Mesenchymal stem cell (in vitro differentiated cells and primary cell): ENCODE measurements around the gene STK38.

Experiments
- DNase-seq: peaks from one replicate; pipeline ENCODE4 v3.0.0-alpha.2; 2013
- H2AFZ ChIP-seq: one replicate; pipeline ENCODE4 v1.6.1; 2013; ENCODE audit warnings: low read depth, mild to moderate bottlenecking, control low read depth, inconsistent platforms, low read length, moderate library complexity
- H2AK5ac ChIP-seq: 2 replicates; pipeline ENCODE4 v1.6.1; 2013; ENCODE audit warnings: low read length, moderate library complexity, mild to moderate bottlenecking, inconsistent platforms; ENCODE audit not compliant: severe bottlenecking
- H2BK120ac ChIP-seq: one replicate; pipeline ENCODE4 v1.6.1; 2013; ENCODE audit warnings: low read depth, mild to moderate bottlenecking, inconsistent platforms, low read length, moderate library complexity
- H2BK12ac ChIP-seq, 2 experiments: one replicate each; pipeline ENCODE4 v1.6.1; 2013; ENCODE audit warnings: inconsistent platforms in 2 of 2, low read length in 2 of 2, mild to moderate bottlenecking in 2 of 2, moderate library complexity in 2 of 2, control low read depth in 1 of 2
- H2BK15ac ChIP-seq: one replicate; pipeline ENCODE4 v1.6.1; 2013; ENCODE audit warnings: mild to moderate bottlenecking, low read depth, inconsistent platforms; ENCODE audit not compliant: poor library complexity, severe bottlenecking
- H2BK5ac ChIP-seq: 2 replicates; pipeline ENCODE4 v1.6.1; 2013; ENCODE audit warnings: low read depth, mild to moderate bottlenecking, low read length, control low read depth, inconsistent platforms; ENCODE audit not compliant: poor library complexity, severe bottlenecking
- H3K14ac ChIP-seq, 2 experiments: one replicate each; pipeline ENCODE4 v1.6.1; 2013; ENCODE audit warnings: inconsistent platforms in 2 of 2, low read length in 2 of 2, control low read depth in 1 of 2, mild to moderate bottlenecking in 1 of 2, moderate library complexity in 1 of 2
- H3K18ac ChIP-seq, 2 experiments: one replicate each; pipeline ENCODE4 v1.6.1; 2013; ENCODE audit warnings: inconsistent platforms in 2 of 2, low read length in 2 of 2, control low read depth in 1 of 2, low read depth in 1 of 2, mild to moderate bottlenecking in 1 of 2
- H3K23ac ChIP-seq, 2 experiments: one replicate each; pipeline ENCODE4 v1.6.1; 2013; ENCODE audit warnings: inconsistent platforms in 2 of 2, low read length in 2 of 2, mild to moderate bottlenecking in 2 of 2, moderate library complexity in 2 of 2, control low read depth in 1 of 2
- H3K27ac ChIP-seq: 2 replicates; pipeline ENCODE4 v1.5.1; 2013; ENCODE audit warnings: mild to moderate bottlenecking, moderate library complexity, low read length, control low read depth, inconsistent platforms; ENCODE audit not compliant: poor library complexity, severe bottlenecking
- H3K27me3 ChIP-seq, 2 experiments: 2 replicates each; pipeline versions ENCODE4 v1.6.1 to v1.7.0; 2013; ENCODE audit warnings: low read length in 2 of 2, mild to moderate bottlenecking in 2 of 2, moderate library complexity in 2 of 2, control low read depth in 1 of 2, inconsistent platforms in 1 of 2; ENCODE audit not compliant: control insufficient read depth in 1 of 2, insufficient read depth in 1 of 2
- H3K36me3 ChIP-seq, 2 experiments: 2 replicates each; pipeline versions ENCODE4 v1.6.1 to v1.7.0; 2013; ENCODE audit warnings: low read length in 2 of 2, control low read depth in 1 of 2, inconsistent platforms in 1 of 2, low read depth in 1 of 2, mild to moderate bottlenecking in 1 of 2; ENCODE audit not compliant: insufficient read depth in 2 of 2, control insufficient read depth in 1 of 2
- H3K4ac ChIP-seq, 2 experiments: one replicate each; pipeline ENCODE4 v1.6.1; 2013; ENCODE audit warnings: inconsistent platforms in 2 of 2, low read length in 2 of 2, mild to moderate bottlenecking in 2 of 2, moderate library complexity in 2 of 2, control low read depth in 1 of 2, low read depth in 1 of 2
- H3K4me1 ChIP-seq: 2 replicates; pipeline ENCODE4 v1.6.1; 2013; ENCODE audit warnings: low read depth, low read length, control low read depth; ENCODE audit not compliant: control insufficient read depth, insufficient read depth
- H3K4me2 ChIP-seq: 2 replicates; pipeline ENCODE4 v1.6.1; 2013; ENCODE audit warnings: low read length, mild to moderate bottlenecking, inconsistent platforms; ENCODE audit not compliant: poor library complexity, severe bottlenecking
- H3K4me3 ChIP-seq, 2 experiments: 2 replicates each; pipeline versions ENCODE4 v1.5.1 to v1.7.0; 2013; ENCODE audit warnings: low read length in 2 of 2, mild to moderate bottlenecking in 2 of 2, control low read depth in 1 of 2, low read depth in 1 of 2; ENCODE audit not compliant: insufficient read depth in 1 of 2
- H3K79me1 ChIP-seq: replicated peaks from 2 replicates; pipeline ENCODE4 v1.6.1; 2013; ENCODE audit warnings: mild to moderate bottlenecking, control low read depth, low read length, inconsistent platforms; ENCODE audit not compliant: poor library complexity, severe bottlenecking
- H3K9ac ChIP-seq: 2 replicates; pipeline ENCODE4 v1.7.0; 2013; ENCODE audit warnings: mild to moderate bottlenecking, low read length, moderate library complexity
- H3K9me3 ChIP-seq: 2 replicates; pipeline ENCODE4 v1.7.0; 2013; ENCODE audit warnings: mild to moderate bottlenecking, low read length; ENCODE audit not compliant: control insufficient read depth
- H4K8ac ChIP-seq: one replicate; pipeline ENCODE4 v1.6.1; 2013; ENCODE audit warnings: inconsistent platforms, mild to moderate bottlenecking, low read length, moderate library complexity
- H4K91ac ChIP-seq: one replicate; pipeline ENCODE4 v1.6.1; 2013; ENCODE audit warnings: mild to moderate bottlenecking, low read length, inconsistent platforms
- WGBS: methylation state at CpG from one replicate; pipeline ENCODE4 v1.1.7; 2013; ENCODE audit warnings: mixed read lengths; 5-methylcytosine and 5-hydroxymethylcytosine counted together

Gene STK38

GRCh38 chr6:36559011-36559793 is 11.9 kb upstream of the STK38 start:
- no peak for DNase-seq
- Histone ChIP-seq H4K8ac (no peak overlapping the region), H3K4me3 (no peak overlapping the region), H3K18ac (no peak overlapping the region), H2BK15ac (no peak overlapping the region), H2BK120ac (no peak overlapping the region), H3K4me1 (no peaks in the 10 kb centered on the region), H3K27ac (no peak overlapping the region), H3K4me2 (no peak overlapping the region), H4K91ac (no peak overlapping the region), H2BK12ac (no peak overlapping the region), H3K36me3 (no peaks in the 10 kb centered on the region), H3K9me3 (no peaks in the 10 kb centered on the region), H2AFZ (no peak overlapping the region), H3K9ac (no peak overlapping the region), H3K23ac (no peak overlapping the region), H3K79me1 (no peaks in the 10 kb centered on the region), H2AK5ac (no peak overlapping the region), H2BK5ac (no peak overlapping the region), H3K27me3 (peaks cover 0 to 6% of the 10 kb centered on the region in 2 experiments), H3K14ac (no peak overlapping the region), H3K4ac (no peak overlapping the region)
- 83% methylated on average over 5 of the region's 7 CpGs for WGBS

DNA sequence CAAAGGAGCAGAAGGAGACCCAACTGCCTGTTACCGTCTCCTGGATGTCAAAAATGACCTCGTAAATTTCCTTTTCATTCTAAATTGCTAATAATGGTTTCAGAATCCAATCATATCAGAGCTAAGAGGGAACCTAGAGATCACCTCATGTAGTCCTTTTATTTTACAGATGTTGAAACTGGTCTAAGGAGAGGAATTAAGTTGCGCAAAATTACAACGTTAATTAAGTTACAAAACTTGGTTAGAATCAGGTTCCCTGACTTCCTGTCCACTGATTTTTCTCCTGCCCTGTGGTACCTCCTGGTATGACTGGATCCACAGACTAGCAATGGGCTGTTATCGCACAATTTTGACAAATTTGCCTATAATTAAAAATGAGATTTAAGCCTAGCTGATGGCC is 9.0 kb upstream of the STK38 start:
- no peaks in the 10 kb centered on the region for H3K27me3 ChIP-seq
- H3K18ac ChIP-seq: no peak overlapping the region
- 100% methylated on average over 2 of the region's 5 CpGs for WGBS
- no peak overlapping the region for H4K8ac ChIP-seq
- no peak overlapping the region for H2BK5ac ChIP-seq
- no peak overlapping the region for H3K4me3 ChIP-seq
- DNase-seq: no peak
- no peak overlapping the region for H3K27ac ChIP-seq
- no peaks in the 10 kb centered on the region for H3K4me1 ChIP-seq
- no peak overlapping the region for H2AK5ac ChIP-seq
- no peak overlapping the region for H3K4ac ChIP-seq
- no peaks in the 10 kb centered on the region for H3K79me1 ChIP-seq
- no peak overlapping the region for H2AFZ ChIP-seq
- H3K9ac ChIP-seq: no peak overlapping the region
- no peak overlapping the region for H2BK120ac ChIP-seq
- H3K4me2 ChIP-seq: no peak overlapping the region
- H2BK15ac ChIP-seq: no peak overlapping the region
- H3K23ac ChIP-seq: no peak overlapping the region
- no peaks in the 10 kb centered on the region for H3K36me3 ChIP-seq
- H2BK12ac ChIP-seq: no peak overlapping the region
- no peaks in the 10 kb centered on the region for H3K9me3 ChIP-seq
- H4K91ac ChIP-seq: no peak overlapping the region
- no peak overlapping the region for H3K14ac ChIP-seq

DNA sequence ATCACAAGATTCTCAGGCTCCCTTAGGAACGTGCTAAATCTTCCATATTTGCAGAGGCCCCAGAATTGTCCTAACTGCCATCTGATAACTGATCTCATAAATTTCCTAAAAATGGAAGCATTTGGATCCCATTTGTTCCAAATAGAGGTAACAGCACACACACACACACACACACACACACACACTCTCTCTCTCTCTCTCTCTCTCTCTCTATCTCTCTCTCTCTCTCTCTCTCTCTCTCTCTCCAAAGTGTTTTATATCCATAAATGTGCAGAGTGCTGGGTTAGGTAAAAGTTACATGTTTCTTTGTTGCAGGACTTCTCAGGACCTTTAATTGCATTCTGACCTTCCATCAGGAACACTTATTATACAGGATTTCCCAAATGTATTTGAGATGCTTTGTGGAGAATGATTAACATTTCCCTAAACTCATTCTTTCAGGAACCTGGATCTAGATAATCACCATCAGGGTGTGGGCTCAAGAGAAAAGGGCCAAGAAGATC is 8.5 kb upstream of the STK38 start:
- H3K14ac ChIP-seq: no peak overlapping the region
- H2BK5ac ChIP-seq: no peak overlapping the region
- H3K18ac ChIP-seq: no peak overlapping the region
- no peak overlapping the region for H2AK5ac ChIP-seq
- H3K27ac ChIP-seq: no peak overlapping the region
- no peak overlapping the region for H2BK15ac ChIP-seq
- H3K4me1 ChIP-seq: no peaks in the 10 kb centered on the region
- no peaks in the 10 kb centered on the region for H3K79me1 ChIP-seq
- peak overlapping the region; percentile 69 for H3K9ac ChIP-seq
- no peaks in the 10 kb centered on the region for H3K9me3 ChIP-seq
- no peak overlapping the region for H2BK12ac ChIP-seq
- H4K8ac ChIP-seq: no peak overlapping the region
- no peak overlapping the region for H3K4ac ChIP-seq
- WGBS: 82% methylated on average over 1 of the region's 1 CpG
- peak overlapping the region in 1 of 2 experiments; percentile 42 for H3K4me3 ChIP-seq
- no peaks in the 10 kb centered on the region for H3K27me3 ChIP-seq
- no peak overlapping the region for H2AFZ ChIP-seq
- H3K4me2 ChIP-seq: no peak overlapping the region
- H2BK120ac ChIP-seq: no peak overlapping the region
- no peak for DNase-seq
- H3K36me3 ChIP-seq: no peaks in the 10 kb centered on the region
- no peak overlapping the region for H3K23ac ChIP-seq
- H4K91ac ChIP-seq: no peak overlapping the region

GRCh38 chr6:36550473-36551000 is 3.3 kb upstream of the STK38 start:
- Histone ChIP-seq H3K4me3 (no peak overlapping the region), H3K36me3 (no peaks in the 10 kb centered on the region), H3K4me2 (no peak overlapping the region), H3K4ac (no peak overlapping the region), H3K4me1 (peaks cover 2% of the 10 kb centered on the region), H4K8ac (no peak overlapping the region), H2BK120ac (no peak overlapping the region), H3K9ac (no peak overlapping the region), H3K14ac (no peak overlapping the region), H3K27me3 (no peaks in the 10 kb centered on the region), H3K27ac (no peak overlapping the region), H2BK15ac (no peak overlapping the region), H3K18ac (no peak overlapping the region), H2AFZ (no peak overlapping the region), H3K9me3 (no peaks in the 10 kb centered on the region), H3K23ac (no peak overlapping the region), H3K79me1 (no peaks in the 10 kb centered on the region), H4K91ac (no peak overlapping the region), H2BK5ac (no peak overlapping the region), H2AK5ac (no peak overlapping the region), H2BK12ac (no peak overlapping the region)
- 95% methylated on average over 1 of the region's 1 CpG for WGBS
- DNase-seq: no peak
